Measurements from ENCODE around the gene RPE. TPM values are rescaled to one million over a fixed set of nuclear protein-coding genes. Genes with fewer than 3 reads are reported as not detected.
A peak's percentile ranks its signal among the peaks of the same experiment; 100 is the strongest.

RPE gene
- total RNA-seq, 1 donor from 2014 or later = 73.6 TPM

DNA sequence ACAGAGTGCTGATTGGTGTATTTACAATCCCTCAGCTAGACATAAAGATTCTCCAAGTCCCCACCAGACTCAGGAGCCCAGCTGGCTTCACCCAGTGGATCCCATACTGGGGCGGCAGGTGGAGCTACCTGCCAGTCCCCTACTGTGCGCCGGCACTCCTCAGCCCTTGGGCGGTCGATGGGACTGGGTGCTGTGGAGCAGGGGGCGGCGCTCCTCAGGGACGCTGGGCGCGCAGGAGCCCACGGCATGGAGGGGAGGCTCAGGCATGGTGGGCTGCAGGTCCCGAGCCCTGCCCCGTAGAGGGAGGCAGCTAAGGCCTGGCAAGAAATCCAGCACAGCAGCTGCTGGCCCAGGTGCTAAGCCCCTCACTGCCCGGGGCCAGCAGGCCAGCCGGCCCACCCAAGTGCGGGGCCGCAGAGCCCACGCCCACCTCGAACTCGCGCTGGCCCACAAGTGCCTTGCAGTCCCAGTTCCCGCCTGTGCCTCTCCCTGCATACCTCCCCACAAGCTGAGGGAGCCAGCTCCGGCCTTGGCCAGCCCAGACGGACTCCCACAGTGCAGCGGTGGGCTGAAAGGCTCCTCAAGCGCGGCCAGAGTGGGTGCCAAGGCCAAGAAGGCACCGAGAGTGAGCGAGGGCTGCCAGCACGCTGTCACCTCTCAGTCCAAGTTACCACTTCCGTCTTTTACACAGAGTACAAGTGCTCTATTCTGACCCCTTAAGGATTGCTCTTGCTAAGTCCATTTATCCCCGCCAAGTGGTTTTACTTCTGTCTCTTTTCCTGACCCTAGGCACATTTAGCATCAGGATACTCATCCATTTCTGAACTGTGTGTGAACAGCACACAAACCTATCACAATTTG lies 1.7 kb upstream of the RPE start:
- no peak for DNase-seq (ENCODE audit: low read depth in 2 of 2)

DNA sequence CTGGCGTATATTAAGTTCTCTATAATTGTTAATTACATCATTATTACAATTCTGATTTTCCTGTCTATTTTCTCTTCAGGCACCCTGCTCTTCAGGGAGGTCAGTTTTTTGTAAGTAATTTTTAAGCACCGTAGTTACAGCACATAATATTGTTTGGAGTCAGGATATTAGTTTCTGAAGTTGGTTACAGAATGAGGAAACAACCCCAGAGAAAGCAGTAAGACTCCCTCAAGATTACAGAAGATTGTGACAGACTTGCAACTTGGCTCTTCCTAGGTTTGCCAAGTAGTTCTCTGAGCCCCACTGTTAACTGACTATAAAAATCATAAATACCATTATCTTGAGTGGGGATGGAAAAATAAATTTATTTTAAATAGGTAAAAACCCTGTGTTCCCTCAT lies 921 bp downstream of the RPE start:
- DNase-seq (ENCODE audit: low read depth in 2 of 2) = no peak

DNA sequence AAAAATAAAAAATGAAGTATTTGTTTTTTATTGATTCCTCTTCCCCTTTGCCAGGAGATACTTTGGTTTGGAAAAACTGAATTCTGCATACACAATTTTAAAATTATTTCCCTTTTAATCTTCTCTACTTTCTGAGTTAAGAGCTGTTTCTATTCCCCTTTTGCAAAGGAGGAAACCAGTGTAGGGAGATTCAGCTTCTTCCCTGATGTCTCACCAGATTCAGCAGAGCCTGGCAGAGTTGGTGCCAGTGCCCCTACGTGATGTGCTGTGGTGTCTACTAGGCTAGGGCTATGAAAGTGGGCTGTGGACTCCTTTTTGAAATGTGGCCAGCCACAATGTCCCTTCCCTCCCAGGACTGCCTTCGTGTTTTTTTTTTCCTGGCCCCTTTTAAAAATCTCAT lies 2.4 kb downstream of the RPE start:
- no peak for DNase-seq (ENCODE audit: low read depth in 2 of 2)

DNA sequence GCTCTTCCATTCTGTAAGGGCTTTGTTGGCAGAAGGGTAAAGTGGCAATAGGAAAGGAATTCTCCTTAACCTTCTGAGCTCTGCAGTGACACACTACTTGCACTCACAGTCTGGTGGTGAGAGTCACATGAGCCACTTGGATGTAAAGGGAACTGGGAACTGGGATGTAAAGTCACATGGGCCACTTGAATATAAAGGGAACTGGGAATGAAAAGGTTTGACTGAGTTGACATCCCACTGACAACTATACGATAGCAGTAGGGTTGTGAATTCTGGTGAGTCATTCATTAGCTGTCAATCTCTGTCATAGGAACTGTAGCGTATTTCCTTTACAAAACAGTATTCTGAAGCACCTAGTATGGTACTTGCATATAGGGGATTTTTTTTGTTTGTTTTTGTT lies 5.5 kb downstream of the RPE start:
- peak in 1 of 2 donors; percentile 29 for DNase-seq (ENCODE audit: low read depth in 2 of 2)

DNA sequence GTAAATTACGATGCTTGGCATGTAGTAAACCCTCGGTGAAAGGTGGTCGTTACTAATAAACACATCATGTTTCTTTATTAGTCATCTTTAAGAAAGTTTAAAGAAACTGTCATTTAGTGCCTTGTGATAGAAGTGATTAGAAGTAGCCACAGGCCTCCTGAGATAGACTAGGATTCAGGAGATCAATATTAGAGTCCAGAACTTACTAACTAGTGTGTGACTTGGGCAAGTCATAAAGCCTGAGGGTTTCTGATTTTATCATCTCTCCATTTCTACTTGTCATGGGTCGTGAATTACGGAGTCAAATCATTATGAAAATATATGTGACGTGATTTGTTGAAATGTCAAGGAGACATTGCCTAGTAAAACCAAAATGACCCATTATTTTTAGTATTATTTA lies 6.7 kb downstream of the RPE start:
- no peak for DNase-seq (ENCODE audit: low read depth in 2 of 2)

GRCh38 chr2:210009896-210010295 lies 7.5 kb downstream of the RPE start:
- no peak for DNase-seq (ENCODE audit: low read depth in 2 of 2)

GRCh38 chr2:210020138-210020537 lies 17.7 kb downstream of the RPE start:
- DNase-seq (ENCODE audit: low read depth in 2 of 2) = no peak

DNA sequence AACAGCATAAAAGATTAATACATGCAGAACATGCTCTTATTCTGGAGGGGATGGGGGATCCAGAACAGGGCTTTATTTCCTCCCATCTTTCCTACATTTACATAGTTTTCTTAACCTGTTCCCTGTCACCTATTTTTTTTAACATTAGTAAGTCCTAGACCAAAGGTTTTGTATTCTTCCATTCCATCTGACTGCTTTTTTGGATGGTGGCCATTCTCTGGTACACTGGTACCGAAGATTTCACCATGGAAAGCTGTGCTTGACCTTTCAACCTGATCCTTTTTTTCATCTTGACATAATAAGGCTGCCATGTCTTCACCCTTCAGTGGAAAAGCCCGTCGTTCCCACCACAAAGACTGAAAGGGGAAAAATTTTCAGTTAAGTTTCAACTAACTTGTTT lies 20.4 kb downstream of the RPE start:
- DNase-seq (ENCODE audit: low read depth in 2 of 2) = no peak

- DNase-seq (ENCODE audit: low read depth in 2 of 2) = no peak
These were observed 25.2 kb downstream of the RPE start for GRCh38 chr2:210027608-210028007.

GRCh38 chr2:210028178-210028577 lies 25.7 kb downstream of the RPE start:
- no peak for DNase-seq (ENCODE audit: low read depth in 2 of 2)

DNA sequence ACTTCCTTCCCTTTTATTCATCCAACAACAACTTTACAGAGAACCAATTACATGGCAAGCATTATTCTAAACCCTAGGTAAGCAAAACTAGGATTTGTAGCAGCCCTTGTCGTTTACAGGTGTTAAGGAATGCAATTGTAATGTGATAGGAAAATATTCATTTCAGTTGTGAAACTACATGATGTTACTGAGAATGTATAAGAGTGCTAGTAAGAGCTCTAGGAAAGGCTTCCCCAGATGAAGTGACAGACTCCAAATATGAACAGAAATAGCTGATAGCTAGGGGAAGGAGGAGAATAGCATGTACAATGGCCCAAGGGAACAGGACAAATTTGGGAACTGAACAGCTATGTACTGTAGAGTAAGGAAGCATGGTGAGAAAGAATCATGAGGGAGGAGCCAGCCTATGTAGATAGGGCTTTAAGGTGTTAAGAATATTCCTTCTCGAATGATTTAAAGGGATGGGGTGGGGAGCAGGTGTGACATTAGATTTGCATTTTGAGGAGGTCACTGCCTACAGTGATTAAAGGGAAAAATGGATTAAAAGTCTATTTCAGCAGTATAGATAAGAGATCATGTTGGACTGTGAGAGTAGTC lies 31.7 kb downstream of the RPE start:
- no peak for DNase-seq (ENCODE audit: low read depth in 2 of 2)

DNA sequence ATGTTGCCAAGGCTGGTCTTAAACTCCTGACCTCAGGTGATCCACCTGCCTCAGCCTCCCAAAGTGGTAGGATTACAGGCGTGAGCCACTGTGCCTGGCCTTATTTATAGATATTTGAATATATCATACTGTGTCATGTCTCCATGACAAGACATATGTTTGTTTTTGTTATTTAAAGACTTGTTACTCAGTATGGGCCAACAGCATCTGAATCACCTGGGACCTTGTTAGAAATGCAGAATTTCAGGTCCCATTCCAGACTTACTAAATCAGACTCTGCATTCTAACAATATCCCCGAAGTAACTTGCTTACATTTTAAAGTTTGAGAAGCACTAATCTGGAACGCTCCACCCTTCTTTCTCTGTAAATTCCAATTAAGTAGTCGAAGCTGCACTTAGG lies 33.2 kb downstream of the RPE start:
- DNase-seq (ENCODE audit: low read depth in 2 of 2) = no peak

DNA sequence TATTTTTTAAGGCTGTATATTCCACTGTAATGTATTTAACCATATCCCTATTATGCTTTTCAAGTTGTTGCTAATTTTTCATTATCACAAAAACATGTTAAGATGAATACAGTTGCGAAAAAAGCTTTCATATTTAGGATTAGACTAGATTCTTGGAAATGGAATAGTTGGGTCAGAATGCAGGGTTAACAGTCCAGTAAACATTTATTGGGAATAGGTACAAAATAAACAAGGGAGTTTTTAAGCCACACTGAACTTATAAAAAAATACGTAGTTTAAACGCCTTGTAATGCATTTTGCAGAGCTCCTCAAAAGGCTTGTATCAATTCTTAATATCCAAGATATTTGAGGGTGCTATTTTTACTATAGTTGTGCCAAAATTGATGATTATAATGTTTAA lies 35.6 kb downstream of the RPE start:
- DNase-seq (ENCODE audit: low read depth in 2 of 2) = no peak

- no peak for DNase-seq (ENCODE audit: low read depth in 2 of 2)
These were observed 44.5 kb downstream of the RPE start for GRCh38 chr2:210046851-210047500.

GRCh38 chr2:210049831-210050230 lies 47.4 kb downstream of the RPE start:
- DNase-seq (ENCODE audit: low read depth in 2 of 2) = no peak

DNA sequence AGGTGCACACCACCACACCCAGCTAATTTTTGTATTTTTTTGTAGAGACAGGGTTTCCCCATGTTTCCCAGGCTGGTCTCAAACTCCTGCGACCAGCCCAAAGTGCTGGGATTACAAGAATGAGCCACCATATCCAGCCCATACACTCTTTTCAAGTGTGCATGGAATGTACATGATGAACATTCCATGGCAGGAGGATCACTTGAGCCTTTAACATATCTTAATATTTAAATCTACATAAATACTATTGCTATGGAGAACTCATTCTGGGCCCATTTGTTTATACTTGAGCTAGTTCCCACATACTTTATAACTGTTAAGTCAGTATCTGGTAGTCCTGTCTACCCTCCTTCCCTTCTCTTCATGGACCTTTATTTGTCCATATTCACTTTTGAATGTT lies 48.4 kb downstream of the RPE start:
- no peak for DNase-seq (ENCODE audit: low read depth in 2 of 2)

- no peak for DNase-seq (ENCODE audit: low read depth in 2 of 2)
These were observed 52.3 kb downstream of the RPE start for GRCh38 chr2:210054696-210055095.

GRCh38 chr2:210055825-210056224 lies 53.4 kb downstream of the RPE start:
- no peak for DNase-seq (ENCODE audit: low read depth in 2 of 2)

DNA sequence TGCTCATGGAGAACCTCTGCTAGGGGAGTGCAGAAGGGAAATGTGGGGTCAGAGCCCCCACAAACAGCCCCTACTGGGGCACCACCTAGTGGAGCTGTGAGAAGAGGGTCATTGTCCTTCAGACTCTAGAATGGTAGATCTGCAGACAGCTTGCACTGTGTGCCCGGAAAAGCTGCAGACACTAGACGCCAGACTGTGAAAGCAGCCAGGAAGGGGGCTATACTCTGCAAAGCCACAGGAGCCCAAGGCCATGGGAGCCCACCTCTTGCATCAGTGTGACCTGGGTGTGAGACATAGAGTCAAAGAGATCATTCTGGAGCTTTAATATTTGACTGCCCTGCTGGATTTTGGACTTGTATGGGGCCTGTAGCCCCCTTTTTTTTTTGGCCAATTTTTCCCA lies 60.9 kb downstream of the RPE start:
- DNase-seq (ENCODE audit: low read depth in 2 of 2) = no peak

Data from dermis microvascular lymphatic vessel endothelial cell (primary cell).